H9 (cell line): ENCODE results near the gene HEPN1. TPM values are rescaled to one million over a fixed set of nuclear protein-coding genes. Genes with fewer than 3 reads are reported as not detected.

Source experiments
- DNase-seq: peaks from one replicate; pipeline ENCODE4 v3.0.0-alpha.2; 2017
- H2AFZ ChIP-seq: one replicate; pipeline ENCODE4 v1.6.1; 2013; ENCODE audit warnings: mild to moderate bottlenecking, low read length, control low read depth, moderate library complexity
- H2AK5ac ChIP-seq: 2 replicates; pipeline ENCODE4 v1.6.1; 2013; ENCODE audit warnings: low read length, control low read depth, mixed read lengths; ENCODE audit not compliant: insufficient read length
- H2BK120ac ChIP-seq: one replicate; pipeline ENCODE4 v1.6.1; 2013; ENCODE audit warnings: low read depth, mild to moderate bottlenecking, low read length, control low read depth, inconsistent platforms; ENCODE audit not compliant: poor library complexity, severe bottlenecking
- H2BK12ac ChIP-seq: 2 replicates; pipeline ENCODE4 v1.6.1; 2013; ENCODE audit warnings: low read length, control low read depth, mixed read lengths, low read depth; ENCODE audit not compliant: insufficient read length
- H2BK15ac ChIP-seq: 2 replicates; pipeline ENCODE4 v1.6.1; 2013; ENCODE audit warnings: low read depth, low read length, control low read depth
- H2BK20ac ChIP-seq: one replicate; pipeline ENCODE4 v1.6.1; 2013; ENCODE audit warnings: low read depth, mild to moderate bottlenecking, low read length, control low read depth, inconsistent platforms; ENCODE audit not compliant: poor library complexity, severe bottlenecking
- H2BK5ac ChIP-seq: 2 replicates; pipeline ENCODE4 v1.6.1; 2013; ENCODE audit warnings: low read length, control low read depth, mixed read lengths; ENCODE audit not compliant: insufficient read length
- H3K14ac ChIP-seq: 2 replicates; pipeline ENCODE4 v1.6.1; 2013; ENCODE audit warnings: low read length, control low read depth; ENCODE audit not compliant: insufficient read depth
- H3K18ac ChIP-seq: 2 replicates; pipeline ENCODE4 v1.6.1; 2013; ENCODE audit warnings: low read depth, mild to moderate bottlenecking, mixed read lengths, low read length, control low read depth; ENCODE audit not compliant: insufficient read length
- H3K23ac ChIP-seq: 2 replicates; pipeline ENCODE4 v1.6.1; 2013; ENCODE audit warnings: low read length, control low read depth, mixed read lengths, low read depth; ENCODE audit not compliant: insufficient read length
- H3K23me2 ChIP-seq: 2 replicates; pipeline ENCODE4 v1.6.1; 2013; ENCODE audit warnings: low read depth, mild to moderate bottlenecking, mixed read lengths, low read length, control low read depth; ENCODE audit not compliant: insufficient read length, poor library complexity, severe bottlenecking
- H3K27ac ChIP-seq: 2 replicates; pipeline ENCODE4 v1.5.1; 2013; ENCODE audit warnings: low read length, control low read depth, mixed read lengths, low read depth; ENCODE audit not compliant: insufficient read length
- H3K27me3 ChIP-seq: 2 replicates; pipeline ENCODE4 v1.6.1; 2013; ENCODE audit warnings: low read length, control low read depth, inconsistent platforms; ENCODE audit not compliant: insufficient read depth
- H3K4ac ChIP-seq: 2 replicates; pipeline ENCODE4 v1.6.1; 2013; ENCODE audit warnings: low read depth, mild to moderate bottlenecking, control low read depth, inconsistent platforms, low read length, moderate library complexity
- H3K4me1 ChIP-seq: 2 replicates; pipeline ENCODE4 v1.6.1; 2013; ENCODE audit warnings: low read length, control low read depth, inconsistent platforms; ENCODE audit not compliant: insufficient read depth
- H3K4me2 ChIP-seq: 2 replicates; pipeline ENCODE4 v1.6.1; 2013; ENCODE audit warnings: low read length, control low read depth, mixed read lengths; ENCODE audit not compliant: insufficient read length, insufficient read depth
- H3K56ac ChIP-seq: 2 replicates; pipeline ENCODE4 v1.6.1; 2013; ENCODE audit warnings: low read depth, mild to moderate bottlenecking, mixed read lengths, low read length, control low read depth; ENCODE audit not compliant: insufficient read length
- H3K79me1 ChIP-seq: 2 replicates; pipeline ENCODE4 v1.6.1; 2013; ENCODE audit warnings: low read depth, mild to moderate bottlenecking, moderate library complexity, low read length, control low read depth, inconsistent platforms; ENCODE audit not compliant: insufficient read depth, poor library complexity, severe bottlenecking
- H3K79me2 ChIP-seq: 2 replicates; pipeline ENCODE4 v1.6.1; 2013; ENCODE audit warnings: low read length, control low read depth, inconsistent platforms; ENCODE audit not compliant: insufficient read depth
- H3K9ac ChIP-seq: 2 replicates; pipeline ENCODE4 v1.6.1; 2013; ENCODE audit warnings: low read length, control low read depth, mixed read lengths; ENCODE audit not compliant: insufficient read length; ENCODE audit errors: extremely low read depth
- H3K9me3 ChIP-seq: one replicate; pipeline ENCODE4 v1.6.1; 2013; ENCODE audit warnings: low read depth, low read length, inconsistent platforms; ENCODE audit not compliant: control insufficient read depth
- H3T11ph ChIP-seq: one replicate; pipeline ENCODE4 v1.6.1; 2013; ENCODE audit warnings: mild to moderate bottlenecking, low read length, control low read depth, inconsistent platforms
- H4K20me1 ChIP-seq: one replicate; pipeline ENCODE4 v1.6.1; 2013; ENCODE audit not compliant: control insufficient read depth, insufficient read length, insufficient read depth
- H4K5ac ChIP-seq: 2 replicates; pipeline ENCODE4 v1.6.1; 2013; ENCODE audit warnings: low read depth, mild to moderate bottlenecking, mixed read lengths, low read length, control low read depth; ENCODE audit not compliant: insufficient read length
- H4K8ac ChIP-seq: replicated peaks from 2 replicates; pipeline ENCODE4 v1.6.1; 2013; ENCODE audit warnings: low read length, control low read depth, mixed read lengths, low read depth; ENCODE audit not compliant: insufficient read length
- H4K91ac ChIP-seq: 2 replicates; pipeline ENCODE4 v1.6.1; 2013; ENCODE audit warnings: low read depth, mild to moderate bottlenecking, moderate library complexity, mixed read lengths, low read length, control low read depth; ENCODE audit not compliant: insufficient read length
- H3K27ac Mint-ChIP-seq, 3 experiments: 2 replicates in 2 of 3; 3 replicates in 1 of 3; pipeline ENCODE4 v1.8.0; 2020 to 2021; ENCODE audit warnings: mixed read lengths in 3 of 3, mild to moderate bottlenecking in 1 of 3, moderate library complexity in 1 of 3
- H3K27me3 Mint-ChIP-seq: 2 replicates; pipeline ENCODE4 v1.8.0; 2021; ENCODE audit warnings: low read depth, mild to moderate bottlenecking, moderate library complexity, mixed read lengths
- H3K36me3 Mint-ChIP-seq, 3 experiments: 2 replicates in 2 of 3; 3 replicates in 1 of 3; pipeline ENCODE4 v1.8.0; 2020 to 2021; ENCODE audit warnings: low read depth in 3 of 3, mixed read lengths in 3 of 3; ENCODE audit not compliant: insufficient read depth in 1 of 3
- H3K4me1 Mint-ChIP-seq, 2 experiments: 2 replicates each; pipeline ENCODE4 v1.8.0; 2020; ENCODE audit warnings: mixed read lengths in 2 of 2
- H3K4me3 Mint-ChIP-seq, 2 experiments: 2 replicates in 1 of 2; 3 replicates in 1 of 2; pipeline ENCODE4 v1.8.0; 2020 to 2021; ENCODE audit warnings: mild to moderate bottlenecking in 2 of 2, mixed read lengths in 2 of 2, moderate library complexity in 1 of 2
- H3K9me3 Mint-ChIP-seq, 2 experiments: 2 replicates in 1 of 2; 3 replicates in 1 of 2; pipeline ENCODE4 v1.8.0; 2020; ENCODE audit warnings: mild to moderate bottlenecking in 2 of 2, mixed read lengths in 2 of 2, moderate library complexity in 1 of 2
- CTCF ChIP-seq: fragments of 200-600 bp; sonication (generic); conservative IDR thresholded peaks from 3 replicates; pipeline ENCODE4 v1.8.0; 2021; ENCODE audit warnings: antibody characterized with exemption, mild to moderate bottlenecking
- WGBS: extraction: QIAGEN DNeasy Blood & Tissue Kit; methylation state at CpG from one replicate; pipeline ENCODE4 v1.1.7; 2013; ENCODE audit warnings: missing lambda C conversion rate, low lambda C conversion rate, mixed read lengths; ENCODE audit not compliant: insufficient read length; ENCODE audit errors: extremely low coverage; 5-methylcytosine and 5-hydroxymethylcytosine counted together
- total RNA-seq: library from RNA; stranded (reverse); gene quantifications from 2 replicates; pipeline ENCODE4 v1.2.1, GENCODE V29; 2021

HEPN1 gene
- total RNA-seq, 1 experiment from 2014 or later, result not detected

DNA sequence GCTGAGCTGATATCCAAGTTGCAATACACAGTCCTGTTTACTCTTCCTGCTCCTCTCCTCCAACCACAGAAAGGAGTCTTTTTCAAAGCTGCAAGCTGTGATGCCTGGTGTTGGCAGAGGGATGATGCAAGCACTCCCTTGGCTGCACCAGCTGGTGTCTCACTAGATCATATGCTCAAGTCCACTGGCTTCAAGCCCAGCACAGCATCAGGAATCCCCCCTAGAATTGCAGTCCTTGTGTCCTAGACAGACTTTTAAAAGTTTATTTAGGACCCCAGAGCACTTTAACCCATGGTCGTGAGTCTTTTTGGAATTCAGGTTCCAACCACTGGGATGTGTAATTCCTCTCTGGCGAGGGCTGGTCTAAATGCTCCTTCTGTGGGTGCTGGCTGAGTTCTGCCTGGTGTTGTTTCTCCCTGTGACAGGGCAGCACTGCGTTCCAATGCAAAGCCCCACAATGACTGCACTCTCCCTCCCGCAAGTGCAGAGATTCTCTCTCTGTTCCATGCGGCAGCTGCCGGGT is 1.9 kb upstream of the HEPN1 start:
- Mint-ChIP-seq H3K4me3 (no peak overlapping the region), H3K4me1 (peaks cover 0 to 3% of the 10 kb centered on the region in 2 experiments; a peak in 1 of 4 replicates), H3K27me3 (peaks cover 60% of the 10 kb centered on the region), H3K27ac (no peak overlapping the region), H3K36me3 (no peaks in the 10 kb centered on the region; a peak in 2 of 7 replicates), H3K9me3 (peaks cover 11 to 21% of the 10 kb centered on the region in 2 experiments)
- Histone ChIP-seq H2BK15ac (no peak overlapping the region), H3K23me2 (no peaks in the 10 kb centered on the region), H2AFZ (no peak overlapping the region), H2BK120ac (no peak overlapping the region), H4K5ac (no peak overlapping the region), H4K8ac (no peak overlapping the region), H3K4me2 (no peak overlapping the region), H2AK5ac (no peak overlapping the region), H3K27me3 (peaks cover 9% of the 10 kb centered on the region; the same call in 1 of the 2 replicates), H3K4ac (no peak overlapping the region), H4K91ac (no peak overlapping the region), H3K79me2 (no peaks in the 10 kb centered on the region), H3K4me1 (no peaks in the 10 kb centered on the region), H2BK5ac (no peak overlapping the region), H3K27ac (no peak overlapping the region), H3K14ac (no peak overlapping the region), H3T11ph (no peak overlapping the region), H3K23ac (no peak overlapping the region), H4K20me1 (no peaks in the 10 kb centered on the region), H3K9ac (no peak overlapping the region), H3K79me1 (no peaks in the 10 kb centered on the region), H2BK12ac (no peak overlapping the region), H3K56ac (no peak overlapping the region), H2BK20ac (no peak overlapping the region), H3K9me3 (no peaks in the 10 kb centered on the region), H3K18ac (no peak overlapping the region)
- no peak for TF ChIP-seq CTCF
- no CpG with 5 or more reads among the region's 6 CpGs for WGBS
- no peak for DNase-seq
